Breast epithelium (tissue), 3 donors: ENCODE measurements around the gene PATJ.

Experiments used
- CTCF ChIP-seq, 3 donors: fragments of 450-650 bp; IDR thresholded peaks; one replicate each; pipeline ENCODE4 v1.5.1; 2016 to 2017; ENCODE audit warnings: antibody characterized with exemption in 3 of 3, mild to moderate bottlenecking in 3 of 3, moderate library complexity in 3 of 3
- POLR2A ChIP-seq: fragments of 450-650 bp; IDR thresholded peaks from one replicate; pipeline ENCODE4 v1.6.1; 2016; ENCODE audit warnings: antibody characterized with exemption, mild to moderate bottlenecking, moderate library complexity
- POLR2AphosphoS5 ChIP-seq, 3 donors: sonication (generic); formaldehyde crosslinking; IDR thresholded peaks; one replicate each; pipeline ENCODE4 v1.6.1; 2017; ENCODE audit warnings: antibody characterized with exemption in 3 of 3

- TF ChIP-seq POLR2AphosphoS5 (IDR thresholded peaks at IDR 0.05): no peak
- TF ChIP-seq POLR2A: no peak
- TF ChIP-seq CTCF (IDR thresholded peaks at IDR 0.05): no peak
Measured at GRCh38 chr1:61808321-61808720, 66.0 kb downstream of the PATJ start.
